Measurements from ENCODE around the gene TAS2R8. TPM values are rescaled to one million over a fixed set of nuclear protein-coding genes. Genes with fewer than 3 reads are reported as not detected.

TAS2R8 gene
- total RNA-seq, 1 experiment from 2014 or later: not detected

DNA sequence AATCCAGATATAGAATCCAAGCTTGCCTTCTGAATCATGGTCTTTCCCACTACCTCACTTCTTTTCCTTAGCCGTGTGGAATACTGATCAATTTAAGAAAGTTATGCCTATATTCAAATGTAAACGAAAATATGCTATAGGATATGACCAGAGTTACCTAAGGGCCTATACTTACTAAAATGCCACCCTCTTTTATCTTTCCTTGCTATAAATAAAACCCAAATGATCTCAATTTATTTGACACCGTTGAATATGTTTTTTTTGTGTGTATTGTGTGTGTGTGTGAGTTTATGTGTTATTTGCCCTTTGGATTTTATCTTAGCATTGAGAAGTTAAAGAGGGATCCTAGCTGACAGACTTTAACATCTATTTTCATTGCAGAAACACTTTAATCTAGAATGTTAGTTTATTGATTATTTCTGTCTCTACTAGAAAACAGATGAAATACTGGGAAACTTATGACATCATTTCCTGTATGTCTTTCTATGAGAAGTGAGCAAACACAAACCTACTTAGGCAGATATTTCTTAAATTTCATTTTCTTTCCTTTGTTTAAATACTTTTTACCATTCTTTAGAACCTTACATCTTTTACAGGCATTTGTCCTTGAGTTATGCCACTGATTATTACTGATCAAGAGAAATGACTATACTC lies 4.9 kb upstream of the TAS2R8 start (continued):
- TF ChIP-seq, protein P1, sequence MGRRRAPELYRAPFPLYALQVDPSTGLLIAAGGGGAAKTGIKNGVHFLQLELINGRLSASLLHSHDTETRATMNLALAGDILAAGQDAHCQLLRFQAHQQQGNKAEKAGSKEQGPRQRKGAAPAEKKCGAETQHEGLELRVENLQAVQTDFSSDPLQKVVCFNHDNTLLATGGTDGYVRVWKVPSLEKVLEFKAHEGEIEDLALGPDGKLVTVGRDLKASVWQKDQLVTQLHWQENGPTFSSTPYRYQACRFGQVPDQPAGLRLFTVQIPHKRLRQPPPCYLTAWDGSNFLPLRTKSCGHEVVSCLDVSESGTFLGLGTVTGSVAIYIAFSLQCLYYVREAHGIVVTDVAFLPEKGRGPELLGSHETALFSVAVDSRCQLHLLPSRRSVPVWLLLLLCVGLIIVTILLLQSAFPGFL (CRISPR knock-in tag; IDR thresholded peaks at IDR 0.05; ENCODE audit: borderline replicate concordance): no peak

DNA sequence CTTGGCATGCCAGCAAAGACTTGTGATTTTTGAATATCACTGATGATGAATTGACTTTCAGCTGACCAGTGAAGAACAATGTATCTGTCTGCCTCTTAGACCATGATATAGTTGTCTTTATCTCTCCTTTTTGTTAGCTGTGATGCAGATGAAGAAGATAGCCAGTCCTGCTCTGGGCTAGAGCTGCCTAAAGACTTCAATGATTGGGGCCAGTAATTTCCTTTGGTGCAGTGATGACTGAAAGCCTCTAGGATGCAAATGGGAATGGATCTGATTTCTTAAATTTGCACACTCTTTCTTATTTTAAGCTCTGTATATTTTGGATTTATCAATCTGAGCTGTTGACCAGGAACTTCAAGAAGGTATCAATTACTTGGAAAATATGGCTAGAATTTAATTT lies 3.0 kb upstream of the TAS2R8 start, which contains the start of gene TAS2R9:
Gene TAS2R9, minus strand, starts transcription at position 101 of the 400 bp plus-strand sequence. Its CDS starts 93 bp downstream, at position 8.
- no peak for ATAC-seq
- POLR2A ChIA-PET: no interaction called here

DNA sequence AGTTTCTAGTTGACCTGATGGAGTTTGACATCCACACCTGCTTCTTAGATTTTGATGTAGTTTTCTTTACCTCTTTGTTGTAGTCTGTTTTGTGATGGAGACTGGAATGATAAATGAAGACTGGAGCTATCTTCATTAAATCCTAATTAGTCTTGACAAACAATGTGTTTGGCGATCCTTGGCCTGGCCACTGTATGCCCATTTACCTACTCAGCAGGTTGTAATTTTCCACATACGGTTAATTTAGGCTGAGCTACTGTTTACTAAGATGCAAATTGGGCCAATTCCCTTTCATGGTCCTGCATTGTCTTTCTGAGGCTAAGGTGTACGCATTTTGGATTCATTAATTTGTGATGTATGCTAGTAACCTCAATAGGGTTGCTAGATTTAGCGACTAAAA lies 4.5 kb downstream of the TAS2R8 start, which contains the start of gene TAS2R7:
Gene TAS2R7, minus strand, starts transcription at position 41 of the 400 bp plus-strand sequence. CDS start 57 bp downstream, outside the sequence.
- peak; percentile 60 for ATAC-seq
- H3K4me3 Mint-ChIP-seq: peak within 1 kb of the TSS; percentile 6; the same call in 1 of the 2 replicates
- no peaks in the 10 kb centered on the region for H3K9me3 Mint-ChIP-seq
- H3K4me1 Mint-ChIP-seq: peaks cover 28% of the 10 kb centered on the region
- POLR2A ChIA-PET: no interaction called here
- CTCF ChIA-PET: no interaction called here
- H3K27me3 Mint-ChIP-seq (ENCODE audit: low read depth): peaks cover 7% of the 10 kb centered on the region
- H3K27ac Mint-ChIP-seq: peak within 1 kb of the TSS; percentile 72
- DNase-seq (ENCODE audit: low spot score): no peak
- no peaks in the 10 kb centered on the region for H3K36me3 Mint-ChIP-seq
- TF ChIP-seq TEAD1 (CRISPR knock-in tag; IDR thresholded peaks at IDR 0.05): peak; percentile 51; the same call in 1 of the 2 replicates
- TF ChIP-seq, protein P2, sequence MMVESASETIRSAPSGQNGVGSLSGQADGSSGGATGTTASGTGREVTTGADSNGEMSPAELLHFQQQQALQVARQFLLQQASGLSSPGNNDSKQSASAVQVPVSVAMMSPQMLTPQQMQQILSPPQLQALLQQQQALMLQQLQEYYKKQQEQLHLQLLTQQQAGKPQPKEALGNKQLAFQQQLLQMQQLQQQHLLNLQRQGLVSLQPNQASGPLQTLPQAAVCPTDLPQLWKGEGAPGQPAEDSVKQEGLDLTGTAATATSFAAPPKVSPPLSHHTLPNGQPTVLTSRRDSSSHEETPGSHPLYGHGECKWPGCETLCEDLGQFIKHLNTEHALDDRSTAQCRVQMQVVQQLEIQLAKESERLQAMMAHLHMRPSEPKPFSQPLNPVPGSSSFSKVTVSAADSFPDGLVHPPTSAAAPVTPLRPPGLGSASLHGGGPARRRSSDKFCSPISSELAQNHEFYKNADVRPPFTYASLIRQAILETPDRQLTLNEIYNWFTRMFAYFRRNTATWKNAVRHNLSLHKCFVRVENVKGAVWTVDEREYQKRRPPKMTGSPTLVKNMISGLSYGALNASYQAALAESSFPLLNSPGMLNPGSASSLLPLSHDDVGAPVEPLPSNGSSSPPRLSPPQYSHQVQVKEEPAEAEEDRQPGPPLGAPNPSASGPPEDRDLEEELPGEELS (CRISPR knock-in tag; IDR thresholded peaks at IDR 0.05): peak; percentile 25; the same call in 1 of the 2 replicates
- TF ChIP-seq, protein P3, sequence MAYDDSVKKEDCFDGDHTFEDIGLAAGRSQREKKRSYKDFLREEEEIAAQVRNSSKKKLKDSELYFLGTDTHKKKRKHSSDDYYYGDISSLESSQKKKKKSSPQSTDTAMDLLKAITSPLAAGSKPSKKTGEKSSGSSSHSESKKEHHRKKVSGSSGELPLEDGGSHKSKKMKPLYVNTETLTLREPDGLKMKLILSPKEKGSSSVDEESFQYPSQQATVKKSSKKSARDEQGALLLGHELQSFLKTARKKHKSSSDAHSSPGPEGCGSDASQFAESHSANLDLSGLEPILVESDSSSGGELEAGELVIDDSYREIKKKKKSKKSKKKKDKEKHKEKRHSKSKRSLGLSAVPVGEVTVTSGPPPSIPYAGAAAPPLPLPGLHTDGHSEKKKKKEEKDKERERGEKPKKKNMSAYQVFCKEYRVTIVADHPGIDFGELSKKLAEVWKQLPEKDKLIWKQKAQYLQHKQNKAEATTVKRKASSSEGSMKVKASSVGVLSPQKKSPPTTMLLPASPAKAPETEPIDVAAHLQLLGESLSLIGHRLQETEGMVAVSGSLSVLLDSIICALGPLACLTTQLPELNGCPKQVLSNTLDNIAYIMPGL (CRISPR knock-in tag; IDR thresholded peaks at IDR 0.05): no peak

More for the DNA sequence above, 3.0 kb upstream of the TAS2R8 start, which contains the start of gene TAS2R9:
- TF ChIP-seq, protein P4, sequence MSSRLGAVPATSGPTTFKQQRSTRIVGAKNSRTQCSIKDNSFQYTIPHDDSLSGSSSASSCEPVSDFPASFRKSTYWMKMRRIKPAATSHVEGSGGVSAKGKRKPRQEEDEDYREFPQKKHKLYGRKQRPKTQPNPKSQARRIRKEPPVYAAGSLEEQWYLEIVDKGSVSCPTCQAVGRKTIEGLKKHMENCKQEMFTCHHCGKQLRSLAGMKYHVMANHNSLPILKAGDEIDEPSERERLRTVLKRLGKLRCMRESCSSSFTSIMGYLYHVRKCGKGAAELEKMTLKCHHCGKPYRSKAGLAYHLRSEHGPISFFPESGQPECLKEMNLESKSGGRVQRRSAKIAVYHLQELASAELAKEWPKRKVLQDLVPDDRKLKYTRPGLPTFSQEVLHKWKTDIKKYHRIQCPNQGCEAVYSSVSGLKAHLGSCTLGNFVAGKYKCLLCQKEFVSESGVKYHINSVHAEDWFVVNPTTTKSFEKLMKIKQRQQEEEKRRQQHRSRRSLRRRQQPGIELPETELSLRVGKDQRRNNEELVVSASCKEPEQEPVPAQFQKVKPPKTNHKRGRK (CRISPR knock-in tag; IDR thresholded peaks at IDR 0.05; ENCODE audit: borderline replicate concordance): no peak
- Mint-ChIP-seq H3K9me3 (no peaks in the 10 kb centered on the region), H3K4me3 (no peak within 1 kb of the TSS), H3K4me1 (peaks cover 13% of the 10 kb centered on the region), H3K27me3 (ENCODE audit: low read depth) (no peaks in the 10 kb centered on the region; the same call in 1 of the 2 replicates), H3K27ac (no peak within 1 kb of the TSS), H3K36me3 (no peaks in the 10 kb centered on the region)
- DNase-seq (ENCODE audit: low spot score): no peak
- CTCF ChIA-PET: no interaction called here

DNA sequence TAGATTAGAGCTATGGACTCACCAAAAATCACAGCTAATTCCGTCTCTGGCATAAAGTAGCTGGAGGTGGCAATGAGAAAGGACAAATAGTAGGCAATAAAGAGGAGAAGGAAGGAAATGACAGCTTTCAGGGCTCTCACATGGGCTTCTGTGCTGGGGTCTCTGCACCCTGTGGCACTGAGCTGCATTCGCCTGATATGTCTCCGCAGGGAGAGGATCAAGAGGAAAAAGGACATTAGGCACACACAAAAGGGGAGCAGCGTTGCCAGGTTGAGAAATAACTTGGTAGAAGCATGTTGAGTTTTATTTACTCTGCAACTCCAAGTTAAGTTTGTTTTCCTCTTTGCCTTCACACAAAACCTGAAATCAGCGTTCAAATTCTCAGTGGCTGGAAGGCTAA lies 5.3 kb downstream of the TAS2R8 start:
- peak overlapping the region; percentile 6; the same call in 1 of the 2 replicates for H3K4me3 Mint-ChIP-seq
- no peak for DNase-seq (ENCODE audit: low spot score)
- no peaks in the 10 kb centered on the region for H3K36me3 Mint-ChIP-seq
- peaks cover 7% of the 10 kb centered on the region for H3K27me3 Mint-ChIP-seq (ENCODE audit: low read depth)
- POLR2A ChIA-PET: no interaction called here
- no peak for TF ChIP-seq IRF2 (CRISPR knock-in tag; IDR thresholded peaks at IDR 0.05; ENCODE audit: borderline replicate concordance, low read depth)
- TF ChIP-seq, protein P5, sequence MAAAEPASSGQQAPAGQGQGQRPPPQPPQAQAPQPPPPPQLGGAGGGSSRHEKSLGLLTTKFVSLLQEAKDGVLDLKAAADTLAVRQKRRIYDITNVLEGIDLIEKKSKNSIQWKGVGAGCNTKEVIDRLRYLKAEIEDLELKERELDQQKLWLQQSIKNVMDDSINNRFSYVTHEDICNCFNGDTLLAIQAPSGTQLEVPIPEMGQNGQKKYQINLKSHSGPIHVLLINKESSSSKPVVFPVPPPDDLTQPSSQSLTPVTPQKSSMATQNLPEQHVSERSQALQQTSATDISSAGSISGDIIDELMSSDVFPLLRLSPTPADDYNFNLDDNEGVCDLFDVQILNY (CRISPR knock-in tag; IDR thresholded peaks at IDR 0.05): no peak
- CTCF ChIA-PET: no interaction called here
- peak overlapping the region; percentile 72 for H3K27ac Mint-ChIP-seq
- peaks cover 28% of the 10 kb centered on the region for H3K4me1 Mint-ChIP-seq
- ATAC-seq: peak; percentile 78
- no peaks in the 10 kb centered on the region for H3K9me3 Mint-ChIP-seq
